ENCODE results near the gene PPFIA3. TPM values are rescaled to one million over a fixed set of nuclear protein-coding genes. Genes with fewer than 3 reads are reported as not detected.
"Not testable (repeated sequence)": the region's sequence is repeated elsewhere in the genome, so short reads cannot be mapped to it uniquely, and the experiment has no call there.

The PPFIA3 gene
- total and polyA plus RNA-seq, 5 donors from 2014 or later: 0.11 to 2.6 (median 0.17) TPM; not detected in 1

- Histone ChIP-seq H3K4me1 (ENCODE audit: control insufficient read depth, insufficient read depth, low read length, poor library complexity, severe bottlenecking) (no peaks in the 10 kb centered on the region), H3K4me3 (ENCODE audit: low read depth, low read length) (no peak overlapping the region), H3K36me3 (ENCODE audit: control insufficient read depth, insufficient read depth, low read length) (no peaks in the 10 kb centered on the region), H3K27ac (ENCODE audit: insufficient read depth, low read length, poor library complexity, severe bottlenecking) (no peak overlapping the region), H3K9me3 (ENCODE audit: control insufficient read depth in 2 of 2, low read length in 2 of 2) (no peaks in the 10 kb centered on the region), H3K27me3 (ENCODE audit: control insufficient read depth, insufficient read depth, low read length) (no peaks in the 10 kb centered on the region)
- no peaks in the 10 kb centered on the region for H3K4me1 Mint-ChIP-seq
- H3K27me3 Mint-ChIP-seq: peaks cover 15% of the 10 kb centered on the region
- no peaks in the 10 kb centered on the region for H3K9me3 Mint-ChIP-seq
- no peak overlapping the region for H3K4me3 Mint-ChIP-seq
- H3K27ac Mint-ChIP-seq: no peak overlapping the region
- DNase-seq (no peak), ATAC-seq (ENCODE audit: low read depth in 2 of 2) (no peak)
- H3K36me3 Mint-ChIP-seq: no peaks in the 10 kb centered on the region
These were observed 46.5 kb downstream of the PPFIA3 start for GRCh38 chr19:49165865-49166301.

GRCh38 chr19:49167857-49168409 lies 48.6 kb downstream of the PPFIA3 start:
- ATAC-seq (ENCODE audit: low read depth in 2 of 2) (no peak), DNase-seq (no peak)
- Mint-ChIP-seq H3K4me3 (no peak overlapping the region), H3K27ac (no peak overlapping the region), H3K4me1 (no peaks in the 10 kb centered on the region), H3K9me3 (no peaks in the 10 kb centered on the region), H3K36me3 (no peaks in the 10 kb centered on the region), H3K27me3 (peaks cover 9% of the 10 kb centered on the region)
- no peak overlapping the region for H3K4me3 ChIP-seq (ENCODE audit: low read depth, low read length)
- H3K36me3 ChIP-seq (ENCODE audit: control insufficient read depth, insufficient read depth, low read length): no peaks in the 10 kb centered on the region
- H3K27me3 ChIP-seq (ENCODE audit: control insufficient read depth, insufficient read depth, low read length): peaks cover 2% of the 10 kb centered on the region
- no peaks in the 10 kb centered on the region for H3K4me1 ChIP-seq (ENCODE audit: control insufficient read depth, insufficient read depth, low read length, poor library complexity, severe bottlenecking)
- no peaks in the 10 kb centered on the region for H3K9me3 ChIP-seq (ENCODE audit: control insufficient read depth in 2 of 2, low read length in 2 of 2)
- no peak overlapping the region for H3K27ac ChIP-seq (ENCODE audit: insufficient read depth, low read length, poor library complexity, severe bottlenecking)

DNA sequence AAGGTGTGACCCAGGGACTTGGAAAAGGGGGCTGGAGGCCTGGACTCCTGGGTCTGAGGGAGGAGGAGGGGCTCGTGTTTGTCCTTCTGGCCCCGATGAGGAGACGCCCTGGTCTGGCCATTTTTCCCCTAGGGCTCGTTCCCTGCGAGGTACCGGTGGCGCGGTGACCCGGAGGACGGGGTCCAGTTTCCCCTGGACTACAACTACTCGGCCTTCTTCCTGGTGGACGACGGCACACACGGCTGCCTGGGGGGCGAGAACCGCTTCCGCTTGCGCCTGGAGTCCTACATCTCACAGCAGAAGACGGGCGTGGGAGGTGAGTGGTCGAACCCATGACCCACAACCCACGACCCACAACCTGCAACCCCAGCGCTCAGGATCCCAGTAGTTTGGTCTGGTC lies 49.1 kb downstream of the PPFIA3 start:
- H3K9me3 Mint-ChIP-seq: no peaks in the 10 kb centered on the region
- ATAC-seq (ENCODE audit: low read depth in 2 of 2) (no peak), DNase-seq (no peak)
- no peak overlapping the region for H3K27ac Mint-ChIP-seq
- no peak overlapping the region for H3K4me3 Mint-ChIP-seq
- Histone ChIP-seq H3K4me3 (ENCODE audit: low read depth, low read length) (no peak overlapping the region), H3K27me3 (ENCODE audit: control insufficient read depth, insufficient read depth, low read length) (peaks cover 2% of the 10 kb centered on the region), H3K4me1 (ENCODE audit: control insufficient read depth, insufficient read depth, low read length, poor library complexity, severe bottlenecking) (no peaks in the 10 kb centered on the region), H3K27ac (ENCODE audit: insufficient read depth, low read length, poor library complexity, severe bottlenecking) (no peak overlapping the region), H3K9me3 (ENCODE audit: control insufficient read depth in 2 of 2, low read length in 2 of 2) (no peaks in the 10 kb centered on the region), H3K36me3 (ENCODE audit: control insufficient read depth, insufficient read depth, low read length) (no peaks in the 10 kb centered on the region)
- peaks cover 8% of the 10 kb centered on the region for H3K27me3 Mint-ChIP-seq
- H3K4me1 Mint-ChIP-seq: no peaks in the 10 kb centered on the region
- no peaks in the 10 kb centered on the region for H3K36me3 Mint-ChIP-seq

GRCh38 chr19:49173198-49173597 lies 53.9 kb downstream of the PPFIA3 start:
- Mint-ChIP-seq H3K36me3 (no peaks in the 10 kb centered on the region), H3K27ac (no peak overlapping the region), H3K4me1 (peaks cover 0 to 4% (median 0%) of the 10 kb centered on the region in 4 donors), H3K4me3 (no peak overlapping the region), H3K9me3 (peaks cover 0 to 4% (median 0%) of the 10 kb centered on the region in 7 donors), H3K27me3 (peaks cover 4% of the 10 kb centered on the region)
- H3K4me1 ChIP-seq (ENCODE audit: control insufficient read depth, insufficient read depth, low read length, poor library complexity, severe bottlenecking): no peaks in the 10 kb centered on the region
- H3K4me3 ChIP-seq (ENCODE audit: low read depth, low read length): no peak overlapping the region
- no peak overlapping the region for H3K27ac ChIP-seq (ENCODE audit: insufficient read depth, low read length, poor library complexity, severe bottlenecking)
- H3K27me3 ChIP-seq (ENCODE audit: control insufficient read depth, insufficient read depth, low read length): peaks cover 2% of the 10 kb centered on the region
- no peaks in the 10 kb centered on the region for H3K36me3 ChIP-seq (ENCODE audit: control insufficient read depth, insufficient read depth, low read length)
- ATAC-seq (ENCODE audit: low read depth in 2 of 2) (no peak), DNase-seq (no peak)
- H3K9me3 ChIP-seq (ENCODE audit: control insufficient read depth in 2 of 2, low read length in 2 of 2): no peaks in the 10 kb centered on the region

- H3K9me3 ChIP-seq (ENCODE audit: control insufficient read depth in 2 of 2, low read length in 2 of 2): peaks cover 4 to 5% of the 10 kb centered on the region in 2 experiments
- no peaks in the 10 kb centered on the region for H3K27me3 ChIP-seq (ENCODE audit: control insufficient read depth, insufficient read depth, low read length)
- no peak for DNase-seq
- Mint-ChIP-seq H3K36me3 (no peaks in the 10 kb centered on the region), H3K9me3 (peaks cover 0 to 19% (median 5%) of the 10 kb centered on the region in 7 donors), H3K27ac (no peak overlapping the region), H3K4me3 (no peak overlapping the region), H3K4me1 (peaks cover 0 to 4% (median 0%) of the 10 kb centered on the region in 4 donors), H3K27me3 (peaks cover 8% of the 10 kb centered on the region)
- H3K4me1 ChIP-seq (ENCODE audit: control insufficient read depth, insufficient read depth, low read length, poor library complexity, severe bottlenecking): no peaks in the 10 kb centered on the region
- no peaks in the 10 kb centered on the region for H3K36me3 ChIP-seq (ENCODE audit: control insufficient read depth, insufficient read depth, low read length)
- H3K27ac ChIP-seq (ENCODE audit: insufficient read depth, low read length, poor library complexity, severe bottlenecking): no peak overlapping the region
- no peak for ATAC-seq (ENCODE audit: low read depth in 2 of 2)
- H3K4me3 ChIP-seq (ENCODE audit: low read depth, low read length): no peak overlapping the region
These were observed 61.3 kb downstream of the PPFIA3 start for GRCh38 chr19:49180659-49181058.

DNA sequence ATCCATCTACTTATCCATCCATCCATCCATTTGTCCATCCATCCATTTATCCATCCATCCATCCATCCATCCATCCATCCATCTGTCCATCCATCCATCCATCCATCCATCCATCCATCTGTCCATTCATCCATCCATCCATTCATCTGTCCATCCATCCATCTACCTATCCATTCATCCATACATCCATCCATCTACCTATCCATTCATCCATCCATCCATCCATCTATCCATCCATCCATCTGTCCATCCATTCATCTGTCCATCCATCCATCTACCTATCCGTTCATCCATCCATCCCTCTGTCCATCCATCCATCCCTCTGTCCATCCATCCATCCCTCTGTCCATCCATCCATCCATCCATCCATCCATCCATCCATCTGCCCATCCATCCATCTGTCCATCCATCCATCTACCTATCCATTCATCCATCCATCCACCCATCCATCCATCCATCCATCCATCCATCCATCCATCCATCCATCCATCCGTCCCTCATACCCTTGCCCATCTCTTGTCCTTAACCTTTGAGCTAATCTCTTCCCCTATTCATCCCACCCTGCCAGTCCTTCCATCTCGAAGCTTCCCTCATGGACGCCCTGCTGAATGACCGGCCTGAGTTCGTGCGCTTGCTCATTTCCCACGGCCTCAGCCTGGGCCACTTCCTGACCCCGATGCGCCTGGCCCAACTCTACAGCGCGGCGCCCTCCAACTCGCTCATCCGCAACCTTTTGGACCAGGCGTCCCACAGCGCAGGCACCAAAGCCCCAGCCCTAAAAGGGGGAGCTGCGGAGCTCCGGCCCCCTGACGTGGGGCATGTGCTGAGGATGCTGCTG lies 62.9 kb downstream of the PPFIA3 start:
- not testable (repeated sequence) for ATAC-seq (ENCODE audit: low read depth in 2 of 2); H3K27ac ChIP-seq (ENCODE audit: insufficient read depth, low read length, poor library complexity, severe bottlenecking); H3K9me3 ChIP-seq (ENCODE audit: control insufficient read depth in 2 of 2, low read length in 2 of 2); H3K27me3 ChIP-seq (ENCODE audit: control insufficient read depth, insufficient read depth, low read length); H3K36me3 Mint-ChIP-seq; H3K4me1 Mint-ChIP-seq; H3K4me3 ChIP-seq (ENCODE audit: low read depth, low read length); DNase-seq; H3K27me3 Mint-ChIP-seq; H3K4me1 ChIP-seq (ENCODE audit: control insufficient read depth, insufficient read depth, low read length, poor library complexity, severe bottlenecking); H3K27ac Mint-ChIP-seq; H3K36me3 ChIP-seq (ENCODE audit: control insufficient read depth, insufficient read depth, low read length); H3K4me3 Mint-ChIP-seq
- H3K9me3 Mint-ChIP-seq: peaks cover 0 to 27% (median 6%) of the 10 kb centered on the region in 7 donors

DNA sequence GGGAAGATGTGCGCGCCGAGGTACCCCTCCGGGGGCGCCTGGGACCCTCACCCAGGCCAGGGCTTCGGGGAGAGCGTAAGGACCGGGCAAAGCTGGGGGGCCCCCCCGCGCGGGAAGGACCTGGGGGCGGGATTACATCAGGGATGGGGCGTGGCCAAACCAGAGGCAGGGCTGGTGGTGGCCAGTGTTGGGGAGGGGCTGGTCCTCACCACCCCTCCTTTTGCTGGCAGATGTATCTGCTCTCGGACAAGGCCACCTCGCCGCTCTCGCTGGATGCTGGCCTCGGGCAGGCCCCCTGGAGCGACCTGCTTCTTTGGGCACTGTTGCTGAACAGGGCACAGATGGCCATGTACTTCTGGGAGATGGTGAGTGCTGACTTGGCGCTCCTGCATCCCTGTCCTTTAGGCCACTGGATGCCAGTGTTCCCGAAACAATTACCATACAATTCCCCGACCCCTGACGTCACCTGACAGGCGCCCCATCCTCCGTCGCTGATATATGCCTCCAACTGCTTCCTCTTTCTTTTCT lies 63.6 kb downstream of the PPFIA3 start:
- peaks cover 0 to 27% (median 6%) of the 10 kb centered on the region in 7 donors for H3K9me3 Mint-ChIP-seq
- H3K27me3 Mint-ChIP-seq: peaks cover 7% of the 10 kb centered on the region
- no peaks in the 10 kb centered on the region for H3K4me1 ChIP-seq (ENCODE audit: control insufficient read depth, insufficient read depth, low read length, poor library complexity, severe bottlenecking)
- no peak overlapping the region for H3K4me3 ChIP-seq (ENCODE audit: low read depth, low read length)
- H3K27ac ChIP-seq (ENCODE audit: insufficient read depth, low read length, poor library complexity, severe bottlenecking): no peak overlapping the region
- H3K4me3 Mint-ChIP-seq: no peak overlapping the region
- no peaks in the 10 kb centered on the region for H3K36me3 ChIP-seq (ENCODE audit: control insufficient read depth, insufficient read depth, low read length)
- H3K36me3 Mint-ChIP-seq: no peaks in the 10 kb centered on the region
- no peak for ATAC-seq (ENCODE audit: low read depth in 2 of 2)
- DNase-seq: no peak
- no peak overlapping the region for H3K27ac Mint-ChIP-seq
- H3K4me1 Mint-ChIP-seq: peaks cover 0 to 5% (median 4%) of the 10 kb centered on the region in 4 donors
- H3K27me3 ChIP-seq (ENCODE audit: control insufficient read depth, insufficient read depth, low read length): no peaks in the 10 kb centered on the region
- peaks cover 4 to 5% of the 10 kb centered on the region in 2 experiments for H3K9me3 ChIP-seq (ENCODE audit: control insufficient read depth in 2 of 2, low read length in 2 of 2)
